HL-60 (cell line): ENCODE results near the gene RANBP3.

Experiments used
- CTCF ChIP-seq: IDR thresholded peaks from one replicate; pipeline ENCODE4 v1.5.1; 2011; ENCODE audit warnings: low read length, control low read depth, inconsistent platforms; ENCODE audit not compliant: insufficient read depth
- POLR2AphosphoS5 ChIP-seq: IDR thresholded peaks from 2 replicates; pipeline ENCODE4 v1.6.1; 2012; ENCODE audit warnings: low read depth
- REST ChIP-seq: IDR thresholded peaks from 2 replicates; pipeline ENCODE4 v1.6.1; 2012; ENCODE audit warnings: low read depth; ENCODE audit not compliant: insufficient replicate concordance

- TF ChIP-seq REST = no peak
- TF ChIP-seq CTCF = no peak
- no peak for TF ChIP-seq POLR2AphosphoS5
Measured at GRCh38 chr19:5918463-5919079, 59.4 kb downstream of the RANBP3 start.
